Smooth muscle cell (in vitro differentiated cells): ENCODE data around the gene PLAAT3. TPM values are rescaled to one million over a fixed set of nuclear protein-coding genes. Genes with fewer than 3 reads are reported as not detected.
"Not testable (repeated sequence)": the region's sequence is repeated elsewhere in the genome, so short reads cannot be mapped to it uniquely, and the experiment has no call there.

Experiments used
- DNase-seq: peaks from one replicate; lab custom pipeline; 2025; ENCODE audit not compliant: unreplicated experiment; lab: John Stamatoyannopoulos, UW
- H2AFZ ChIP-seq: fragments of 200-600 bp; sonication (generic); 2 replicates; pipeline ENCODE4 v1.6.0; 2016; ENCODE audit warnings: antibody characterized with exemption, low read depth, mild to moderate bottlenecking
- H3F3A ChIP-seq: fragments of 200-600 bp; sonication (generic); 2 replicates; pipeline ENCODE4 v1.6.0; 2017; ENCODE audit warnings: antibody characterized with exemption, low read depth
- H3K27ac ChIP-seq: fragments of 200-600 bp; sonication (generic); 2 replicates; pipeline ENCODE4 v1.5.1; 2016; ENCODE audit warnings: low read depth, mild to moderate bottlenecking
- H3K27me3 ChIP-seq: fragments of 200-600 bp; sonication (generic); 2 replicates; pipeline ENCODE4 v1.6.1; 2016; ENCODE audit warnings: low read depth, mild to moderate bottlenecking
- H3K36me3 ChIP-seq: fragments of 200-600 bp; sonication (generic); 2 replicates; pipeline ENCODE4 v1.5.1; 2016; ENCODE audit warnings: low read depth
- H3K4me1 ChIP-seq: fragments of 200-600 bp; sonication (generic); 2 replicates; pipeline ENCODE4 v1.5.1; 2016; ENCODE audit warnings: low read depth
- H3K4me2 ChIP-seq: fragments of 200-600 bp; sonication (generic); 2 replicates; pipeline ENCODE4 v1.6.0; 2016; ENCODE audit warnings: mild to moderate bottlenecking
- H3K4me3 ChIP-seq: fragments of 200-600 bp; sonication (generic); 2 replicates; pipeline ENCODE4 v1.5.1; 2016; ENCODE audit warnings: mild to moderate bottlenecking
- H3K79me2 ChIP-seq: fragments of 200-600 bp; sonication (generic); 2 replicates; pipeline ENCODE4 v1.6.0; 2016; ENCODE audit warnings: low read depth, mild to moderate bottlenecking
- H3K9ac ChIP-seq: fragments of 200-600 bp; sonication (generic); 2 replicates; pipeline ENCODE4 v1.6.0; 2016; ENCODE audit warnings: low read depth
- H3K9me3 ChIP-seq: fragments of 200-600 bp; sonication (generic); replicated peaks from 2 replicates; pipeline ENCODE4 v1.5.1; 2016; ENCODE audit warnings: low read depth
- H4K20me1 ChIP-seq: fragments of 200-600 bp; sonication (generic); 2 replicates; pipeline ENCODE4 v1.6.0; 2016; ENCODE audit warnings: low read depth
- CTCF ChIP-seq: fragments of 200-600 bp; sonication (generic); IDR thresholded peaks from 2 replicates; pipeline ENCODE4 v1.5.1; 2017; ENCODE audit warnings: borderline replicate concordance, mild to moderate bottlenecking, antibody characterized with exemption; ENCODE audit not compliant: insufficient read depth, poor library complexity, severe bottlenecking
- WGBS: methylation state at CpG from one replicate; pipeline ENCODE4 v1.1.7; 2016; ENCODE audit warnings: low lambda C conversion rate; 5-methylcytosine and 5-hydroxymethylcytosine counted together
- polyA plus RNA-seq: library from polyadenylated mRNA; unstranded; fragments of >200 nt; fragmentation: Nextera tagmentation; extraction: Ambion mirVana; gene quantifications from 2 replicates; pipeline ENCODE4 v1.2.1, GENCODE V29; 2016
- total RNA-seq: library from RNA; depleted of rRNA; stranded (reverse); fragments of >200 nt; gene quantifications from 2 replicates; pipeline ENCODE4 v1.2.3, GENCODE V29; 2014

PLAAT3 gene
- total and polyA plus RNA-seq, 2 experiments from 2014 or later = 0.90 to 5.2 TPM

- Histone ChIP-seq H2AFZ (no peak overlapping the region), H3K4me3 (no peak overlapping the region), H3K27me3 (no peaks in the 10 kb centered on the region), H3K4me1 (peaks cover 4% of the 10 kb centered on the region), H3K4me2 (no peak overlapping the region), H3K36me3 (no peaks in the 10 kb centered on the region), H3K79me2 (no peaks in the 10 kb centered on the region), H3K9me3 (no peaks in the 10 kb centered on the region), H3K9ac (no peak overlapping the region), H4K20me1 (no peaks in the 10 kb centered on the region), H3F3A (no peaks in the 10 kb centered on the region), H3K27ac (no peak overlapping the region)
- 95% methylated on average over 7 of the region's 7 CpGs for WGBS
- DNase-seq = no peak
- TF ChIP-seq CTCF = no peak
Observed at GRCh38 chr11:63552921-63553320, 61.3 kb downstream of the PLAAT3 start.

GRCh38 chr11:63551889-63552266, 62.4 kb downstream of the PLAAT3 start:
- 83% methylated on average over 6 of the region's 6 CpGs for WGBS
- H3K4me2 ChIP-seq = no peak overlapping the region

GRCh38 chr11:63551091-63551888, 62.9 kb downstream of the PLAAT3 start:
- Histone ChIP-seq H3K4me2 (no peak overlapping the region), H3K9ac (no peak overlapping the region)

More at GRCh38 chr11:63551889-63552266, 62.4 kb downstream of the PLAAT3 start:
- no peak for DNase-seq
- no peak overlapping the region for H2AFZ ChIP-seq
- TF ChIP-seq CTCF = no peak
- H3K36me3 ChIP-seq = no peaks in the 10 kb centered on the region
- H3K79me2 ChIP-seq = no peaks in the 10 kb centered on the region
- peaks cover 4% of the 10 kb centered on the region for H3K4me1 ChIP-seq
- no peaks in the 10 kb centered on the region for H3K9me3 ChIP-seq
- H3K9ac ChIP-seq = no peak overlapping the region
- H3K27ac ChIP-seq = no peak overlapping the region
- H4K20me1 ChIP-seq = no peaks in the 10 kb centered on the region
- H3F3A ChIP-seq = no peaks in the 10 kb centered on the region
- H3K27me3 ChIP-seq = no peaks in the 10 kb centered on the region
- H3K4me3 ChIP-seq = no peak overlapping the region

GRCh38 chr11:63550156-63550700, 64.0 kb downstream of the PLAAT3 start:
- not testable (repeated sequence) for H2AFZ ChIP-seq, H3F3A ChIP-seq, H3K4me3 ChIP-seq, H3K9ac ChIP-seq, H3K79me2 ChIP-seq, H3K27ac ChIP-seq, H3K27me3 ChIP-seq, H3K4me1 ChIP-seq, H3K36me3 ChIP-seq, DNase-seq, H4K20me1 ChIP-seq, H3K9me3 ChIP-seq, H3K4me2 ChIP-seq
- WGBS = 98% methylated on average over 30 of the region's 31 CpGs

More at GRCh38 chr11:63551091-63551888, 62.9 kb downstream of the PLAAT3 start:
- no peaks in the 10 kb centered on the region for H3K9me3 ChIP-seq
- peaks cover 4% of the 10 kb centered on the region for H3K4me1 ChIP-seq
- H3K4me3 ChIP-seq = no peak overlapping the region
- H3K27ac ChIP-seq = no peak overlapping the region
- no peaks in the 10 kb centered on the region for H3K36me3 ChIP-seq
- DNase-seq = no peak
- TF ChIP-seq CTCF = no peak
- 86% methylated on average over 27 of the region's 27 CpGs for WGBS
- no peaks in the 10 kb centered on the region for H4K20me1 ChIP-seq
- no peaks in the 10 kb centered on the region for H3K79me2 ChIP-seq
- H2AFZ ChIP-seq = no peak overlapping the region
- no peaks in the 10 kb centered on the region for H3F3A ChIP-seq
- H3K27me3 ChIP-seq = no peaks in the 10 kb centered on the region
